Stimulated activated naive CD8-positive, alpha-beta T cell treated with anti-CD3 and anti-CD28 coated beads, Interleukin-15, Interleukin-2, amounts not matched to agents 100 ng/mL and 50 ng/mL, for 24 hours (primary cell): ENCODE data around the gene SLC6A8.

Experiments used
- H3K27ac Mint-ChIP-seq: one replicate; pipeline ENCODE4 v1.8.0; 2021; ENCODE audit warnings: mild to moderate bottlenecking, mixed read lengths
- H3K27me3 Mint-ChIP-seq: one replicate; pipeline ENCODE4 v1.8.0; 2021; ENCODE audit warnings: mixed read lengths
- H3K36me3 Mint-ChIP-seq: one replicate; pipeline ENCODE4 v1.8.0; 2021; ENCODE audit warnings: low read depth, mixed read lengths
- H3K4me1 Mint-ChIP-seq: one replicate; pipeline ENCODE4 v1.8.0; 2021; ENCODE audit warnings: low read depth, mixed read lengths
- H3K4me3 Mint-ChIP-seq: one replicate; pipeline ENCODE4 v1.8.0; 2021; ENCODE audit warnings: mild to moderate bottlenecking, mixed read lengths
- H3K9me3 Mint-ChIP-seq: one replicate; pipeline ENCODE4 v1.8.0; 2021; ENCODE audit warnings: mixed read lengths

SLC6A8 gene

GRCh38 chrX:153645151-153645550, 42.6 kb upstream of the SLC6A8 start:
- Mint-ChIP-seq H3K4me1 (peaks cover 9% of the 10 kb centered on the region), H3K4me3 (no peak overlapping the region), H3K27me3 (peaks cover 35% of the 10 kb centered on the region)

GRCh38 chrX:153645921-153646488, 41.7 kb upstream of the SLC6A8 start:
- H3K9me3 Mint-ChIP-seq: no peaks in the 10 kb centered on the region
- H3K27me3 Mint-ChIP-seq: peaks cover 35% of the 10 kb centered on the region
- H3K4me1 Mint-ChIP-seq: peaks cover 9% of the 10 kb centered on the region
- no peak overlapping the region for H3K4me3 Mint-ChIP-seq
- H3K36me3 Mint-ChIP-seq: no peaks in the 10 kb centered on the region
- H3K27ac Mint-ChIP-seq: no peak overlapping the region

More at GRCh38 chrX:153645151-153645550, 42.6 kb upstream of the SLC6A8 start:
- H3K36me3 Mint-ChIP-seq: no peaks in the 10 kb centered on the region
- H3K27ac Mint-ChIP-seq: no peak overlapping the region
- no peaks in the 10 kb centered on the region for H3K9me3 Mint-ChIP-seq

- no peak within 1 kb of the TSS for H3K27ac Mint-ChIP-seq
- H3K27me3 Mint-ChIP-seq: peaks cover 30% of the 10 kb centered on the region
- no peaks in the 10 kb centered on the region for H3K36me3 Mint-ChIP-seq
- no peak within 1 kb of the TSS for H3K4me3 Mint-ChIP-seq
- no peaks in the 10 kb centered on the region for H3K9me3 Mint-ChIP-seq
- peaks cover 5% of the 10 kb centered on the region for H3K4me1 Mint-ChIP-seq
These were observed 40.9 kb upstream of the SLC6A8 start, which contains the start of gene DUSP9 for GRCh38 chrX:153646620-153647373. Gene DUSP9 (plus strand): TSS chrX:153647203. CDS start chrX:153647954, 751 bp downstream.

GRCh38 chrX:153647461-153648357, 40.0 kb upstream of the SLC6A8 start:
- Mint-ChIP-seq H3K36me3 (no peaks in the 10 kb centered on the region), H3K27ac (no peak overlapping the region), H3K4me3 (no peak overlapping the region), H3K27me3 (peaks cover 30% of the 10 kb centered on the region), H3K9me3 (no peaks in the 10 kb centered on the region), H3K4me1 (peaks cover 4% of the 10 kb centered on the region)

- Mint-ChIP-seq H3K9me3 (no peaks in the 10 kb centered on the region), H3K4me3 (no peak overlapping the region), H3K27me3 (peaks cover 25% of the 10 kb centered on the region)
These were observed 39.2 kb upstream of the SLC6A8 start for GRCh38 chrX:153648358-153649177.

GRCh38 chrX:153649178-153649914, 38.4 kb upstream of the SLC6A8 start:
- H3K36me3 Mint-ChIP-seq: no peaks in the 10 kb centered on the region
- no peaks in the 10 kb centered on the region for H3K9me3 Mint-ChIP-seq
- peaks cover 25% of the 10 kb centered on the region for H3K27me3 Mint-ChIP-seq
- H3K4me3 Mint-ChIP-seq: no peak overlapping the region
- H3K4me1 Mint-ChIP-seq: no peaks in the 10 kb centered on the region
- no peak overlapping the region for H3K27ac Mint-ChIP-seq

More at GRCh38 chrX:153648358-153649177, 39.2 kb upstream of the SLC6A8 start:
- Mint-ChIP-seq H3K4me1 (no peaks in the 10 kb centered on the region), H3K36me3 (no peaks in the 10 kb centered on the region), H3K27ac (no peak overlapping the region)

GRCh38 chrX:153649915-153650782, 37.6 kb upstream of the SLC6A8 start:
- Mint-ChIP-seq H3K36me3 (no peaks in the 10 kb centered on the region), H3K9me3 (no peaks in the 10 kb centered on the region), H3K4me3 (no peak overlapping the region), H3K27ac (no peak overlapping the region), H3K4me1 (no peaks in the 10 kb centered on the region), H3K27me3 (peaks cover 20% of the 10 kb centered on the region)

- no peaks in the 10 kb centered on the region for H3K9me3 Mint-ChIP-seq
- no peaks in the 10 kb centered on the region for H3K4me1 Mint-ChIP-seq
- no peak overlapping the region for H3K27ac Mint-ChIP-seq
- H3K36me3 Mint-ChIP-seq: no peaks in the 10 kb centered on the region
- H3K27me3 Mint-ChIP-seq: peaks cover 11% of the 10 kb centered on the region
- H3K4me3 Mint-ChIP-seq: no peak overlapping the region
These were observed 36.8 kb upstream of the SLC6A8 start for GRCh38 chrX:153650959-153651358.

GRCh38 chrX:153651540-153652079, 36.1 kb upstream of the SLC6A8 start:
- H3K27ac Mint-ChIP-seq: no peak overlapping the region
- no peaks in the 10 kb centered on the region for H3K4me1 Mint-ChIP-seq
- H3K4me3 Mint-ChIP-seq: no peak overlapping the region
- no peaks in the 10 kb centered on the region for H3K9me3 Mint-ChIP-seq
- no peaks in the 10 kb centered on the region for H3K36me3 Mint-ChIP-seq
- peaks cover 7% of the 10 kb centered on the region for H3K27me3 Mint-ChIP-seq

- peaks cover 4% of the 10 kb centered on the region for H3K27me3 Mint-ChIP-seq
- H3K9me3 Mint-ChIP-seq: no peaks in the 10 kb centered on the region
- no peak overlapping the region for H3K4me3 Mint-ChIP-seq
- no peaks in the 10 kb centered on the region for H3K36me3 Mint-ChIP-seq
- H3K27ac Mint-ChIP-seq: no peak overlapping the region
- H3K4me1 Mint-ChIP-seq: no peaks in the 10 kb centered on the region
These were observed 34.2 kb upstream of the SLC6A8 start for GRCh38 chrX:153653556-153653955.

GRCh38 chrX:153657161-153657560, 30.6 kb upstream of the SLC6A8 start:
- Mint-ChIP-seq H3K4me1 (no peaks in the 10 kb centered on the region), H3K36me3 (no peaks in the 10 kb centered on the region), H3K4me3 (no peak overlapping the region), H3K27ac (no peak overlapping the region), H3K27me3 (peaks cover 13% of the 10 kb centered on the region), H3K9me3 (no peaks in the 10 kb centered on the region)

- Mint-ChIP-seq H3K4me1 (no peaks in the 10 kb centered on the region), H3K27ac (no peak overlapping the region), H3K9me3 (no peaks in the 10 kb centered on the region), H3K36me3 (no peaks in the 10 kb centered on the region), H3K4me3 (no peak overlapping the region), H3K27me3 (peaks cover 16% of the 10 kb centered on the region)
These were observed 28.5 kb upstream of the SLC6A8 start for GRCh38 chrX:153659268-153659667.

- no peak overlapping the region for H3K27ac Mint-ChIP-seq
- peaks cover 22% of the 10 kb centered on the region for H3K27me3 Mint-ChIP-seq
- H3K4me3 Mint-ChIP-seq: no peak overlapping the region
- H3K36me3 Mint-ChIP-seq: no peaks in the 10 kb centered on the region
- no peaks in the 10 kb centered on the region for H3K4me1 Mint-ChIP-seq
- H3K9me3 Mint-ChIP-seq: no peaks in the 10 kb centered on the region
These were observed 25.5 kb upstream of the SLC6A8 start for GRCh38 chrX:153662266-153662665.
